SK-N-SH (cell line): ENCODE data around the gene ZSCAN20.

Source experiments
- CHD2 ChIP-seq: fragments of 150-350 bp; IDR thresholded peaks from 2 replicates; pipeline ENCODE4 v1.6.1; 2018; ENCODE audit warnings: low read length; ENCODE audit not compliant: partially characterized antibody
- CTCF ChIP-seq: fragments of 200-600 bp; sonication (generic); IDR thresholded peaks from 2 replicates; pipeline ENCODE4 v1.6.1; 2017; ENCODE audit warnings: antibody characterized with exemption, mild to moderate bottlenecking, moderate library complexity
- EZH2phosphoT487 ChIP-seq: fragments of 200-600 bp; sonication (generic); IDR thresholded peaks from 2 replicates; pipeline ENCODE4 v1.6.1; 2017; ENCODE audit warnings: low read depth, mixed run types, mild to moderate bottlenecking, antibody characterized with exemption, moderate library complexity, borderline replicate concordance
- GABPA ChIP-seq: IDR thresholded peaks from 2 replicates; pipeline ENCODE4 v1.4.0; 2012; ENCODE audit warnings: low read depth, mild to moderate bottlenecking
- MAX ChIP-seq: IDR thresholded peaks from 2 replicates; pipeline ENCODE4 v1.4.0; 2012; ENCODE audit warnings: low read depth
- POLR2AphosphoS5 ChIP-seq: IDR thresholded peaks from 2 replicates; pipeline ENCODE4 v1.6.1; 2012; ENCODE audit warnings: low read depth, low read length
- RAD21 ChIP-seq: IDR thresholded peaks from 2 replicates; pipeline ENCODE4 v1.6.1; 2012; ENCODE audit warnings: mild to moderate bottlenecking, low read length
- RCOR1 ChIP-seq: fragments of 150-350 bp; IDR thresholded peaks from 2 replicates; pipeline ENCODE4 v1.6.1; 2017; ENCODE audit warnings: antibody characterized with exemption, low read length
- REST ChIP-seq: IDR thresholded peaks from 2 replicates; pipeline ENCODE4 v1.6.1; 2012; ENCODE audit warnings: mild to moderate bottlenecking, low read depth, low read length, moderate library complexity
- RFX5 ChIP-seq: IDR thresholded peaks from 2 replicates; pipeline ENCODE4 v1.6.1; 2012; ENCODE audit warnings: mild to moderate bottlenecking, improper control_type of control experiment, low read length
- RXRA ChIP-seq: IDR thresholded peaks from 2 replicates; pipeline ENCODE4 v1.4.0; 2012; ENCODE audit warnings: low read depth, mild to moderate bottlenecking, borderline replicate concordance
- TAF1 ChIP-seq: IDR thresholded peaks from 2 replicates; pipeline ENCODE4 v1.6.1; 2012; ENCODE audit warnings: low read depth, mild to moderate bottlenecking, low read length, moderate library complexity, borderline replicate concordance
- USF1 ChIP-seq: IDR thresholded peaks from 2 replicates; pipeline ENCODE4 v1.4.0; 2012; ENCODE audit warnings: low read depth, borderline replicate concordance
- ZBTB33 ChIP-seq: IDR thresholded peaks from 2 replicates; pipeline ENCODE4 v1.4.0; 2012; ENCODE audit warnings: low read depth, borderline replicate concordance

- TF ChIP-seq USF1, result no peak
- no peak for TF ChIP-seq TAF1
- TF ChIP-seq RFX5, result no peak
- TF ChIP-seq GABPA, result no peak
- TF ChIP-seq CTCF, result no peak
- no peak for TF ChIP-seq MAX
- no peak for TF ChIP-seq EZH2phosphoT487
- no peak for TF ChIP-seq REST
- no peak for TF ChIP-seq RXRA
- no peak for TF ChIP-seq POLR2AphosphoS5
- TF ChIP-seq CHD2, result no peak
- TF ChIP-seq RAD21, result no peak
- no peak for TF ChIP-seq RCOR1
- no peak for TF ChIP-seq ZBTB33
These were observed 25.0 kb downstream of the ZSCAN20 start for GRCh38 chr1:33497410-33497809.
